ENCODE measurements around the gene WDR5B. TPM values are rescaled to one million over a fixed set of nuclear protein-coding genes. Genes with fewer than 3 reads are reported as not detected.

The WDR5B gene
- total and polyA plus RNA-seq, 4 donors: 1.8 to 3.7 (median 2.0) TPM

DNA sequence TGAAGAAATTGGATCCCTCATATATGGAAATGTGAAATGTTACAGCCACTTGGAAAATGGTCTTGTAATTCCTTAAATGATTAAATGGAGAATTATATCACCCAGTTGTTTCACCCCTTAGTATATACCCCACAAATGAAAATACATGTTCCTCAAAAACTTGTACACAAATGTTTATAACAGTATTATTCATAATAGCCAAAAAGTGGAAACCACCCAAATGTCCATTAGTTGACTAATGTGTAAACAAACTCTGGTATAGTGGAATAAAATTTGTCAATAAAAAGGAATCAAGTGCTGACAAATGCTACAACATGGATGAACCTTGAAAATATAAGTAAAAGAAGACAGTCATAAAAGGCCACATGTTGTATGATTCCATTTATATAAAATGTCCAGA lies 19.4 kb downstream of the WDR5B start:
- no peaks in the 10 kb centered on the region for H3K27me3 ChIP-seq (ENCODE audit: control insufficient read depth in 4 of 4, insufficient read depth in 4 of 4, low read length in 3 of 4)
- no peak for DNase-seq (ENCODE audit: low spot score)
- TF ChIP-seq CTCF (IDR thresholded peaks at IDR 0.05; ENCODE audit: low read depth, low read length, missing input control) (no peak), JUND (IDR thresholded peaks at IDR 0.05) (no peak)
- TF ChIP-seq, protein P1, sequence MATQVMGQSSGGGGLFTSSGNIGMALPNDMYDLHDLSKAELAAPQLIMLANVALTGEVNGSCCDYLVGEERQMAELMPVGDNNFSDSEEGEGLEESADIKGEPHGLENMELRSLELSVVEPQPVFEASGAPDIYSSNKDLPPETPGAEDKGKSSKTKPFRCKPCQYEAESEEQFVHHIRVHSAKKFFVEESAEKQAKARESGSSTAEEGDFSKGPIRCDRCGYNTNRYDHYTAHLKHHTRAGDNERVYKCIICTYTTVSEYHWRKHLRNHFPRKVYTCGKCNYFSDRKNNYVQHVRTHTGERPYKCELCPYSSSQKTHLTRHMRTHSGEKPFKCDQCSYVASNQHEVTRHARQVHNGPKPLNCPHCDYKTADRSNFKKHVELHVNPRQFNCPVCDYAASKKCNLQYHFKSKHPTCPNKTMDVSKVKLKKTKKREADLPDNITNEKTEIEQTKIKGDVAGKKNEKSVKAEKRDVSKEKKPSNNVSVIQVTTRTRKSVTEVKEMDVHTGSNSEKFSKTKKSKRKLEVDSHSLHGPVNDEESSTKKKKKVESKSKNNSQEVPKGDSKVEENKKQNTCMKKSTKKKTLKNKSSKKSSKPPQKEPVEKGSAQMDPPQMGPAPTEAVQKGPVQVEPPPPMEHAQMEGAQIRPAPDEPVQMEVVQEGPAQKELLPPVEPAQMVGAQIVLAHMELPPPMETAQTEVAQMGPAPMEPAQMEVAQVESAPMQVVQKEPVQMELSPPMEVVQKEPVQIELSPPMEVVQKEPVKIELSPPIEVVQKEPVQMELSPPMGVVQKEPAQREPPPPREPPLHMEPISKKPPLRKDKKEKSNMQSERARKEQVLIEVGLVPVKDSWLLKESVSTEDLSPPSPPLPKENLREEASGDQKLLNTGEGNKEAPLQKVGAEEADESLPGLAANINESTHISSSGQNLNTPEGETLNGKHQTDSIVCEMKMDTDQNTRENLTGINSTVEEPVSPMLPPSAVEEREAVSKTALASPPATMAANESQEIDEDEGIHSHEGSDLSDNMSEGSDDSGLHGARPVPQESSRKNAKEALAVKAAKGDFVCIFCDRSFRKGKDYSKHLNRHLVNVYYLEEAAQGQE (IDR thresholded peaks at IDR 0.05): no peak

GRCh38 chr3:122395582-122395981 lies 20.3 kb downstream of the WDR5B start:
- no peak overlapping the region for H3K9ac ChIP-seq (ENCODE audit: low read depth in 1 of 2, low read length in 2 of 2)
- no peak overlapping the region for H3K4me3 ChIP-seq (ENCODE audit: low read depth in 1 of 3, low read length in 3 of 3)
- no peaks in the 10 kb centered on the region for H3K36me3 ChIP-seq (ENCODE audit: control insufficient read depth in 4 of 4, insufficient read depth in 3 of 4, low read depth in 1 of 4, low read length in 3 of 4)
- WGBS: 64% methylated on average over 3 of the region's 3 CpGs
- DNase-seq (ENCODE audit: low spot score): no peak
- H3K27ac ChIP-seq (ENCODE audit: low read depth in 1 of 2, low read length in 2 of 2): no peak overlapping the region
- TF ChIP-seq RXRA (IDR thresholded peaks at IDR 0.05): no peak
- TF ChIP-seq, protein P1 (IDR thresholded peaks at IDR 0.05): no peak
- TF ChIP-seq ATF3 (IDR thresholded peaks at IDR 0.05): no peak
- TF ChIP-seq GABPA (IDR thresholded peaks at IDR 0.05 in 1 of 2, conservative IDR thresholded peaks at IDR 0.05 in 1 of 2): no peak
- TF ChIP-seq FOXA2 (IDR thresholded peaks at IDR 0.05): no peak
- TF ChIP-seq RAD21 (IDR thresholded peaks at IDR 0.05): no peak
- no peak for TF ChIP-seq SP1 (IDR thresholded peaks at IDR 0.05)
- TF ChIP-seq, protein P2, sequence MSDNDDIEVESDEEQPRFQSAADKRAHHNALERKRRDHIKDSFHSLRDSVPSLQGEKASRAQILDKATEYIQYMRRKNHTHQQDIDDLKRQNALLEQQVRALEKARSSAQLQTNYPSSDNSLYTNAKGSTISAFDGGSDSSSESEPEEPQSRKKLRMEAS (IDR thresholded peaks at IDR 0.05): no peak
- TF ChIP-seq CTCF (IDR thresholded peaks at IDR 0.05; ENCODE audit: low read depth, low read length, missing input control): no peak
- TF ChIP-seq ZBTB33 (IDR thresholded peaks at IDR 0.05): no peak
- no peak for TF ChIP-seq YY1 (IDR thresholded peaks at IDR 0.05)
- no peak for TF ChIP-seq FOXA1 (IDR thresholded peaks at IDR 0.05)
- no peak for TF ChIP-seq HNF4G (IDR thresholded peaks at IDR 0.05)
- TF ChIP-seq TAF1 (conservative IDR thresholded peaks at IDR 0.05): no peak
- no peak for TF ChIP-seq HNF4A (conservative IDR thresholded peaks at IDR 0.05)
- no peak for TF ChIP-seq EGR1 (IDR thresholded peaks at IDR 0.05; ENCODE audit: low read depth in 2 of 2)
- no peaks in the 10 kb centered on the region for H3K27me3 ChIP-seq (ENCODE audit: control insufficient read depth in 4 of 4, insufficient read depth in 4 of 4, low read length in 3 of 4)
- H3K9me3 ChIP-seq (ENCODE audit: control insufficient read depth in 4 of 4, low read length in 3 of 4): no peaks in the 10 kb centered on the region
- peaks cover 3 to 32% (median 30%) of the 10 kb centered on the region in 4 donors for H3K4me1 ChIP-seq (ENCODE audit: control insufficient read depth in 4 of 4, insufficient read depth in 4 of 4, low read length in 3 of 4)

More for the DNA sequence above, 19.4 kb downstream of the WDR5B start:
- no peaks in the 10 kb centered on the region for H3K9me3 ChIP-seq (ENCODE audit: control insufficient read depth in 4 of 4, low read length in 3 of 4)
- no peak overlapping the region for H3K9ac ChIP-seq (ENCODE audit: low read depth in 1 of 2, low read length in 2 of 2)
- H3K4me1 ChIP-seq (ENCODE audit: control insufficient read depth in 4 of 4, insufficient read depth in 4 of 4, low read length in 3 of 4): peaks cover 3 to 27% (median 24%) of the 10 kb centered on the region in 4 donors
- no peak overlapping the region for H3K27ac ChIP-seq (ENCODE audit: low read depth in 1 of 2, low read length in 2 of 2)
- H3K36me3 ChIP-seq (ENCODE audit: control insufficient read depth in 4 of 4, insufficient read depth in 3 of 4, low read depth in 1 of 4, low read length in 3 of 4): no peaks in the 10 kb centered on the region
- no peak overlapping the region for H3K4me3 ChIP-seq (ENCODE audit: low read depth in 1 of 3, low read length in 3 of 3)
